ENCODE measurements around the gene SACS.

GRCh38 chr13:23427342-23427843, 6.1 kb downstream of the SACS start:
- peak in 1 of 3 donors; percentile 28 for TF ChIP-seq POLR2A (IDR thresholded peaks at IDR 0.05)
- TF ChIP-seq CTCF (IDR thresholded peaks at IDR 0.05), result no peak
